K562 (cell line): ENCODE data around the gene ARHGAP23. TPM values are rescaled to one million over a fixed set of nuclear protein-coding genes. Genes with fewer than 3 reads are reported as not detected.

Source experiments
- ATAC-seq: fragments of 200-7000 bp; cut with Tn5 transposase; 3 replicates; pipeline ENCODE4 v1.9.1; 2020; ENCODE audit warnings: moderate library complexity
- BruUV-seq: library from RNA; stranded (reverse); fragments of 400-500 nt; replicated peaks from 2 replicates; lab custom pipeline; 2021; lab: Mats Ljungman, UMichigan
- CTCF ChIA-PET: fragments of 300-600 bp; formaldehyde crosslinking; extraction: SDS; loops from one replicate; lab custom pipeline; 2021; ENCODE audit warnings: low intra/inter-chr PET ratio; lab: Yijun Ruan, JAX
- POLR2A ChIA-PET: fragments of 300-600, 350-650 bp; sonication (Branson Sonifier 250); formaldehyde crosslinking; extraction: SDS; loops from one replicate; lab custom pipeline; 2021; ENCODE audit warnings: antibody characterized with exemption, inconsistent platforms; lab: Yijun Ruan, JAX
- DNase-seq, 4 experiments: peaks; one replicate each; pipeline versions ENCODE4 v3.0.0 to v3.0.0-alpha.2; 2011 to 2018; ENCODE audit warnings: low spot score in 3 of 4, mixed read lengths in 3 of 4; ENCODE audit errors: extremely low read depth in 1 of 4
- FAIRE-seq: peaks from 2 replicates; lab custom pipeline; 2011; peaks lifted over from hg19 to GRCh38; lab: Jason Lieb, UNC
- H2AFZ ChIP-seq: 2 replicates; pipeline ENCODE4 v1.6.0; 2011; ENCODE audit warnings: low read depth, low read length, control low read depth, inconsistent platforms
- H3K27ac ChIP-seq: fragments of 200-600 bp; 3 replicates; pipeline ENCODE4 v1.8.0; 2011; ENCODE audit warnings: low read depth, mild to moderate bottlenecking, control low read depth, inconsistent platforms, low read length, moderate library complexity, mixed read lengths; ENCODE audit errors: extremely low read depth
- H3K27me3 ChIP-seq, 2 experiments: fragments of 300-600 bp in 1 of 2; 2 replicates in 1 of 2; 3 replicates in 1 of 2; pipeline versions ENCODE4 v1.6.0 to v1.8.0; 2011; ENCODE audit warnings: inconsistent platforms in 2 of 2, low read length in 2 of 2, mild to moderate bottlenecking in 1 of 2, mixed read lengths in 1 of 2, moderate library complexity in 1 of 2; ENCODE audit not compliant: control insufficient read depth in 2 of 2, insufficient read depth in 2 of 2
- H3K36me3 ChIP-seq: fragments of 300-600 bp; 3 replicates; pipeline ENCODE4 v1.8.0; 2011; ENCODE audit warnings: mild to moderate bottlenecking, low read length, inconsistent platforms; ENCODE audit not compliant: control insufficient read depth, insufficient read depth
- H3K4me1 ChIP-seq, 2 experiments: fragments of 200-600 bp in 1 of 2; replicated peaks in 1 of 2; 2 replicates in 1 of 2; 3 replicates in 1 of 2; pipeline versions ENCODE4 v1.5.1 to v1.8.0; 2011; ENCODE audit warnings: inconsistent platforms in 2 of 2, low read length in 2 of 2, mild to moderate bottlenecking in 1 of 2, mixed read lengths in 1 of 2, moderate library complexity in 1 of 2; ENCODE audit not compliant: control insufficient read depth in 2 of 2, insufficient read depth in 2 of 2
- H3K4me2 ChIP-seq: 2 replicates; pipeline ENCODE4 v1.6.1; 2011; ENCODE audit warnings: low read length, control low read depth, inconsistent platforms, mixed read lengths; ENCODE audit not compliant: insufficient read depth
- H3K4me3 ChIP-seq: fragments of 200-600 bp; sonication (generic), shearing (Covaris generic); 2 replicates; pipeline ENCODE4 v1.5.1; 2016; ENCODE audit warnings: control low read depth, inconsistent platforms
- H3K79me2 ChIP-seq: fragments of 200-600 bp; 3 replicates; pipeline ENCODE4 v1.8.0; 2011; ENCODE audit warnings: low read length, inconsistent platforms; ENCODE audit not compliant: control insufficient read depth, insufficient read depth
- H3K9ac ChIP-seq, 2 experiments: 2 replicates each; pipeline versions ENCODE4 v1.6.0 to v1.6.1; 2011; ENCODE audit warnings: low read depth in 2 of 2, low read length in 2 of 2, control low read depth in 1 of 2, inconsistent platforms in 1 of 2, mild to moderate bottlenecking in 1 of 2, mixed read lengths in 1 of 2; ENCODE audit not compliant: insufficient read depth in 1 of 2
- H3K9me1 ChIP-seq: one replicate; pipeline ENCODE4 v1.6.0; 2011; ENCODE audit warnings: inconsistent platforms, mild to moderate bottlenecking, low read length, moderate library complexity; ENCODE audit not compliant: control insufficient read depth, insufficient read depth
- H3K9me3 ChIP-seq: replicated peaks from 2 replicates; pipeline ENCODE4 v1.5.1; 2011; ENCODE audit warnings: low read depth, low read length, inconsistent platforms; ENCODE audit not compliant: control insufficient read depth, insufficient read depth
- H4K20me1 ChIP-seq: replicated peaks from 2 replicates; pipeline ENCODE4 v1.6.1; 2011; ENCODE audit warnings: low read length, inconsistent platforms, mixed read lengths; ENCODE audit not compliant: control insufficient read depth, insufficient read depth
- BCOR ChIP-seq: fragments of 450-650 bp; IDR thresholded peaks from 2 replicates; pipeline ENCODE4 v1.6.1; 2016
- RBM25 ChIP-seq: fragments of 200-400 bp; formaldehyde crosslinking; IDR thresholded peaks from 2 replicates; pipeline ENCODE4 v1.6.1; 2018; ENCODE audit warnings: low read length, low read depth, moderate library complexity; ENCODE audit not compliant: severe bottlenecking
- TFAM ChIP-seq: fragments of 250-450 bp; sonication (Bioruptor Pico); conservative IDR thresholded peaks from 2 replicates; pipeline ENCODE4 v1.5.0; 2021; ENCODE audit warnings: mild to moderate bottlenecking, moderate library complexity
- ZFP36 ChIP-seq: fragments of 150-350 bp; IDR thresholded peaks from 2 replicates; pipeline ENCODE4 v1.6.1; 2018; ENCODE audit warnings: low read length, low read depth; ENCODE audit not compliant: partially characterized antibody
- WGBS: fragments of 100-300 bp; shearing (Covaris generic); methylation state at CpG from one replicate; pipeline ENCODE4 v1.1.6; 2016; ENCODE audit warnings: low coverage, mixed read lengths; ENCODE audit not compliant: insufficient coverage; ENCODE audit errors: missing lambda C conversion rate; 5-methylcytosine and 5-hydroxymethylcytosine counted together
- in situ Hi-C: fragments of 300-500 bp; cut with MboI; formaldehyde crosslinking; loops from 4 replicates; pipeline ENCODE4 v1.15.0; 2018; ENCODE audit warnings: inconsistent platforms, mixed read lengths
- intact Hi-C: fragments of 100-400 bp; cut with micrococcal nuclease; formaldehyde crosslinking; loops from 2 replicates; pipeline ENCODE4 v1.14.2; 2022
- polyA plus RNA-seq, 8 experiments: library from polyadenylated mRNA; depleted of rRNA in 4 of 8; stranded (reverse) in 5 of 8; unstranded in 3 of 8; fragments of >200 nt; fragmentation: Nextera tagmentation in 2 of 8; fragmentation: Illumina TruSeq in 1 of 8; extraction: Ambion mirVana in 2 of 8; extraction: Trizol in 1 of 8; gene quantifications; 2 replicates each; pipeline versions ENCODE4 v1.2.1 to v1.2.3, GENCODE V29; 2011 to 2014; ENCODE audit warnings: inconsistent platforms in 1 of 8, missing spikeins in 1 of 8
- total RNA-seq, 7 experiments: library from RNA; depleted of rRNA in 6 of 7; stranded (reverse); fragments of >200 nt in 6 of 7; fragmentation: Illumina TruSeq in 2 of 7; extraction: Trizol in 2 of 7; gene quantifications; 2 replicates each; pipeline versions ENCODE4 v1.2.1 to v1.2.3, GENCODE V29; 2011 to 2021; ENCODE audit warnings: low replicate concordance in 1 of 7
- TF ChIP-seq, protein P1 (sequence below), 2 experiments: IDR thresholded peaks; 2 replicates each; pipeline ENCODE4 v1.6.1; 2011; ENCODE audit warnings: borderline replicate concordance in 1 of 2, control low read depth in 1 of 2, low read depth in 1 of 2, low read length in 1 of 2, mild to moderate bottlenecking in 1 of 2, mixed read lengths in 1 of 2, moderate library complexity in 1 of 2; ENCODE audit not compliant: insufficient read depth in 1 of 2, insufficient read length in 1 of 2, poor library complexity in 1 of 2, severe bottlenecking in 1 of 2; ENCODE audit errors: extremely low read depth in 1 of 2

The ARHGAP23 gene
- total and polyA plus RNA-seq, 9 of the 15 experiments (the other 6 are each of a cell fraction or from before 2014, with no cell fraction given) = 0.01 to 2.7 (median 0.70) TPM

DNA sequence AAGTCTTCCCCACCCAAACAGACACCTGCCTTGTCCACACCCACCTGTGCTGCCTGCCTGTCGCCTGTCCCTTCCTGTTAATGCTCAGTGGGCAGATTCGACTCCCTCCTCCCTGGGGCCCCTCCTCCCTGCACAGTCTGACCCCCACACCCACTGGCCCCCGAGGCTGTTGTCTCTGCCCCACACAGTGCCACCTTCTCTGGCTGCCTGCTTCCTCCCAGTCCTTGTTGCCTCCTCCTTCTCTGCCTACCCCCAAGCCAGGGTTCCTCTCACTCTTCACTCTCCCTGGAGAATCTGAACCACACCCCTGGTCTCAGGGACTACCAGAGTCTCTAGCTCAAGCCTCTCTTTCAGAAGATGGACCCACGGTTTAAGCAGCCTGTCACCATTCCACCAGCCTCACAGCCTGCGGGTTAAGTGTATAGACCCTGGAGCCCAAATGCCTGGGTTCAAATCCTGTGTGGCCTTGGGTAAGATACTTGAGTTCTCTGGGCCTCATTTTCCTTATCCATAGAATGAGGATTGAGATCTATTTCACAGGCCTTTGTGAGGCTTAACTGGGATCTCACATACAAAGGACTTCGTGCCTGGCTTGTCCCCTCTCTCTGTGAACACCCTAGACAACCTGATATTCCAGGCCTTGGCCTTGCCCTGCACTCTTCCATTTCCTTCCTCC, 3.8 kb upstream of the ARHGAP23 start:
- CTCF ChIA-PET = interaction anchor here (0.9 to 1.7 kb wide), 4 partner anchors 50 to 161 kb away, joined by 3 to 8 read pairs (median 4); no protein-coding TSS in a partner anchor
- peak; percentile 67 for TF ChIP-seq RBM25
- 0 out of 2 replicates have a peak, but pooled peaks have one; percentile 40 for TF ChIP-seq BCOR
- TF ChIP-seq, protein P1, sequence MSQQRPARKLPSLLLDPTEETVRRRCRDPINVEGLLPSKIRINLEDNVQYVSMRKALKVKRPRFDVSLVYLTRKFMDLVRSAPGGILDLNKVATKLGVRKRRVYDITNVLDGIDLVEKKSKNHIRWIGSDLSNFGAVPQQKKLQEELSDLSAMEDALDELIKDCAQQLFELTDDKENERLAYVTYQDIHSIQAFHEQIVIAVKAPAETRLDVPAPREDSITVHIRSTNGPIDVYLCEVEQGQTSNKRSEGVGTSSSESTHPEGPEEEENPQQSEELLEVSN (IDR thresholded peaks at IDR 0.05; ENCODE audit: borderline replicate concordance in 1 of 2, extremely low read depth in 1 of 2, insufficient read depth in 1 of 2, insufficient read length in 1 of 2, low read depth in 1 of 2, low read length in 1 of 2, poor library complexity in 1 of 2, severe bottlenecking in 1 of 2) = no peak
- no peak for TF ChIP-seq TFAM (CRISPR knock-in tag)
- TF ChIP-seq ZFP36 = peak; percentile 26

More for the DNA sequence above, 3.8 kb upstream of the ARHGAP23 start:
- Histone ChIP-seq H3K9me3 (no peaks in the 10 kb centered on the region), H3K27me3 (peaks cover 7 to 45% of the 10 kb centered on the region in 2 experiments; a peak in 4 of 5 replicates), H3K36me3 (no peaks in the 10 kb centered on the region), H3K9me1 (no peaks in the 10 kb centered on the region), H3K4me2 (no peak overlapping the region), H3K4me1 (peaks cover 0 to 17% of the 10 kb centered on the region in 2 experiments; a peak in 2 of 5 replicates), H3K9ac (no peak overlapping the region), H2AFZ (no peak overlapping the region), H4K20me1 (no peaks in the 10 kb centered on the region; the same call in 1 of the 2 replicates), H3K79me2 (no peaks in the 10 kb centered on the region), H3K4me3 (no peak overlapping the region), H3K27ac (no peak overlapping the region)
- no peak for FAIRE-seq
- no TSS peak for BruUV-seq
- in situ Hi-C loops (no loop called here), intact Hi-C loops (no loop called here)
- no peak for DNase-seq
- 0% methylated on average over 6 of the region's 6 CpGs for WGBS
- POLR2A ChIA-PET = interaction anchor here (1.0 kb wide), 1 partner anchor 10 kb away, joined by 5 read pairs; no protein-coding TSS in a partner anchor
- no peak for ATAC-seq
